Esophagus muscularis mucosa (tissue), 4 donors: ENCODE data around the gene SLC2A1.

ENCODE experiments used
- EP300 ChIP-seq: sonication (generic); formaldehyde crosslinking; IDR thresholded peaks from one replicate; pipeline ENCODE4 v1.6.1; 2017; ENCODE audit warnings: antibody characterized with exemption
- POLR2A ChIP-seq: fragments of 450-650 bp; IDR thresholded peaks from one replicate; pipeline ENCODE4 v1.6.1; 2017; ENCODE audit warnings: antibody characterized with exemption, moderate library complexity, mild to moderate bottlenecking, low read depth
- TF ChIP-seq, protein P1 (sequence below), 3 experiments: fragments of 200-600 bp in 2 of 3; fragments of 450-650 bp in 1 of 3; sonication (generic) in 2 of 3; IDR thresholded peaks; one replicate each; pipeline ENCODE4 v1.5.1; 2017 to 2019; ENCODE audit warnings: antibody characterized with exemption in 3 of 3, mild to moderate bottlenecking in 2 of 3, moderate library complexity in 1 of 3

DNA sequence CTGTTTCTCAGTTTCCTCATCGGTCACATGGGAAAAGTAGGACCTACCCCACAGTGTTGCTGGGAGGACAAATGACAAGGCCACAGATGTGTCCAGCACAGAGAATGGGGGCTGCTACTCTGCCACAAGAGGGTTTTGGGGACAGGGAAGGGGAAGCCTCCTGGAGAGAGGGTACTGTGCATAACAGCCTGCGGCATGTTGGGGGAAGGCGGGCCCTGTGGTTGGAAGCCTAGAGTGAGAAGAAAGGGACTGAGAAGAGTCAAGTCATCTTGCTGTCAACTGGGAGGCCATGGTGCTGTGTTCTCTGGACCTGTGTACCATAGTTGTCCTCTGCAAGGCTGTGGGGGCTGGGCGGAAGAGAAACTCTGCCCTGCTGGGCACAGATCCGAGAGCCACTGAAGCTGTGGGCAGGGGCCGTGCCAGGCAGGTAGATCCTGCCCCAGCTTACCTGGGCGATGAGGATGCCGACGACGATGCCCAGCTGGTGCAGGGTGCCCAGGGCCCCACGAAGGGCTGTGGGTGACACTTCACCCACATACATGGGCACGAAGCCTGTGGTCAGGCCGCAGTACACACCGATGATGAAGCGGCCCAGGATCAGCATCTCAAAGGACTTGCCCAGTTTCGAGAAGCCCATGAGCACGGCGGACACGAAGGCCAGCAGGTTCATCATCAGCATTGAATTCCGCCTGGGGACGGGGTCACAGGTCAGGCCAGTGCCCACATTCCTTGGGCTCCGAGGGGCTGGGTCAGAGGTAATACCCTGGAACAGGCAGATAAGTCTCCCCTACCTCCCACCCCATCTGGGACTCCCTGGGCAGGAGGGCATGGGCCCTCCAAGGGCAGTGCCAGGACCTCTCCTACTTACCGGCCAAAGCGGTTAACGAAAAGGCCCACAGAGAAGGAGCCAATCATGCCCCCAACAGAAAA is 28.2 kb downstream of the SLC2A1 start:
- TF ChIP-seq, protein P1, sequence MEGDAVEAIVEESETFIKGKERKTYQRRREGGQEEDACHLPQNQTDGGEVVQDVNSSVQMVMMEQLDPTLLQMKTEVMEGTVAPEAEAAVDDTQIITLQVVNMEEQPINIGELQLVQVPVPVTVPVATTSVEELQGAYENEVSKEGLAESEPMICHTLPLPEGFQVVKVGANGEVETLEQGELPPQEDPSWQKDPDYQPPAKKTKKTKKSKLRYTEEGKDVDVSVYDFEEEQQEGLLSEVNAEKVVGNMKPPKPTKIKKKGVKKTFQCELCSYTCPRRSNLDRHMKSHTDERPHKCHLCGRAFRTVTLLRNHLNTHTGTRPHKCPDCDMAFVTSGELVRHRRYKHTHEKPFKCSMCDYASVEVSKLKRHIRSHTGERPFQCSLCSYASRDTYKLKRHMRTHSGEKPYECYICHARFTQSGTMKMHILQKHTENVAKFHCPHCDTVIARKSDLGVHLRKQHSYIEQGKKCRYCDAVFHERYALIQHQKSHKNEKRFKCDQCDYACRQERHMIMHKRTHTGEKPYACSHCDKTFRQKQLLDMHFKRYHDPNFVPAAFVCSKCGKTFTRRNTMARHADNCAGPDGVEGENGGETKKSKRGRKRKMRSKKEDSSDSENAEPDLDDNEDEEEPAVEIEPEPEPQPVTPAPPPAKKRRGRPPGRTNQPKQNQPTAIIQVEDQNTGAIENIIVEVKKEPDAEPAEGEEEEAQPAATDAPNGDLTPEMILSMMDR (IDR thresholded peaks at IDR 0.05), result no peak
- no peak for TF ChIP-seq POLR2A
- no peak for TF ChIP-seq EP300
